Esophagus muscularis mucosa (tissue), 4 donors: ENCODE measurements around the gene WDR70. TPM values are rescaled to one million over a fixed set of nuclear protein-coding genes. Genes with fewer than 3 reads are reported as not detected.
"Not testable (repeated sequence)": the region's sequence is repeated elsewhere in the genome, so short reads cannot be mapped to it uniquely, and the experiment has no call there.

Experiments used
- DNase-seq: peaks from one replicate; pipeline ENCODE4 v3.0.0-alpha.2; 2017; ENCODE audit errors: extremely low spot score
- H3K27ac ChIP-seq, 4 donors: fragments of 200-600 bp; sonication (generic); replicated peaks in 1 of 4; 1 replicate in 3 of 4; 2 replicates in 1 of 4; pipeline ENCODE4 v1.5.1; 2016 to 2019; ENCODE audit warnings: mild to moderate bottlenecking in 1 of 4
- H3K27me3 ChIP-seq, 4 donors: fragments of 200-600 bp; sonication (generic); one replicate each; pipeline versions ENCODE4 v1.5.1 to v1.6.0; 2016 to 2019
- H3K36me3 ChIP-seq, 4 donors: fragments of 200-600 bp; sonication (generic); one replicate each; pipeline ENCODE4 v1.5.1; 2016 to 2019
- H3K4me1 ChIP-seq, 4 donors: fragments of 200-600 bp; sonication (generic); one replicate each; pipeline ENCODE4 v1.5.1; 2016 to 2019
- H3K4me3 ChIP-seq, 4 donors: fragments of 200-600 bp; sonication (generic); 1 replicate in 2 of 4; 2 replicates in 2 of 4; pipeline ENCODE4 v1.5.1; 2016 to 2019; ENCODE audit warnings: mild to moderate bottlenecking in 4 of 4, moderate library complexity in 1 of 4
- H3K9me3 ChIP-seq, 4 donors: fragments of 200-600 bp; sonication (generic); 1 replicate in 3 of 4; 2 replicates in 1 of 4; pipeline ENCODE4 v1.5.1; 2016 to 2019
- EP300 ChIP-seq: sonication (generic); formaldehyde crosslinking; IDR thresholded peaks from one replicate; pipeline ENCODE4 v1.6.1; 2017; ENCODE audit warnings: antibody characterized with exemption
- POLR2A ChIP-seq: fragments of 450-650 bp; IDR thresholded peaks from one replicate; pipeline ENCODE4 v1.6.1; 2017; ENCODE audit warnings: antibody characterized with exemption, moderate library complexity, mild to moderate bottlenecking, low read depth
- POLR2AphosphoS5 ChIP-seq, 2 donors: sonication (generic); formaldehyde crosslinking; IDR thresholded peaks; one replicate each; pipeline ENCODE4 v1.6.1; 2017; ENCODE audit warnings: antibody characterized with exemption in 2 of 2
- WGBS: methylation state at CpG from one replicate; pipeline ENCODE4 v1.1.5; 2018; 5-methylcytosine and 5-hydroxymethylcytosine counted together
- intact Hi-C: fragments of 100-400 bp; cut with DNase I; formaldehyde crosslinking; loops from one replicate; pipeline ENCODE4 v1.15.1; 2023
- total RNA-seq, 4 donors: library from RNA; depleted of rRNA; stranded (reverse); fragments of >200 nt; gene quantifications; one replicate each; pipeline versions ENCODE4 v1.1.0 to v1.2.1, GENCODE V29; 2016
- TF ChIP-seq, protein P1 (sequence below), 3 experiments: fragments of 200-600 bp in 2 of 3; fragments of 450-650 bp in 1 of 3; sonication (generic) in 2 of 3; IDR thresholded peaks; one replicate each; pipeline ENCODE4 v1.5.1; 2017 to 2019; ENCODE audit warnings: antibody characterized with exemption in 3 of 3, mild to moderate bottlenecking in 2 of 3, moderate library complexity in 1 of 3

WDR70 gene
- total RNA-seq, 4 donors from 2014 or later: 15.6 to 24.1 (median 19.6) TPM

DNA sequence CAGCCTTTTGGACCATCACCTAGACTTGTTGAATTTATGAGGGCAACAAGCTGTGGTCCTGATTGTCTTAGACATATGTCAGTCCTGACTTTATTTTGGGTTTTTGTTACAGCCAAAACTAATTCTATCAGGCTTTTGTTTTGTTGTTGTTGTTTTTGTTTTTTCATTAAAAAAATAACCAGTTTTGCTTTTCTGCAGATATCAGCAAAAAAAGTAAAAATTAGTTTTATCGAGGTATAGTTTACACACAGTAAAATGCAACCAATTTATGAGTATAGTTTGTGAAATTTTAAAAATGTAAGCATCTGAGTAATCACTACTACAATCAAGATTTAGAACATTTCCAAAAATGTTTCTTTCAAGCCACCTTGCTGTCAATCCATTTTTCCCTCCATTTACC lies 48.9 kb downstream of the WDR70 start:
- WGBS: 85% methylated on average over 1 of the region's 1 CpG
- DNase-seq: no peak
- no peaks in the 10 kb centered on the region for H3K27me3 ChIP-seq
- intact Hi-C loops: no loop called here
- no peak for TF ChIP-seq POLR2AphosphoS5 (IDR thresholded peaks at IDR 0.05)
- TF ChIP-seq, protein P1, sequence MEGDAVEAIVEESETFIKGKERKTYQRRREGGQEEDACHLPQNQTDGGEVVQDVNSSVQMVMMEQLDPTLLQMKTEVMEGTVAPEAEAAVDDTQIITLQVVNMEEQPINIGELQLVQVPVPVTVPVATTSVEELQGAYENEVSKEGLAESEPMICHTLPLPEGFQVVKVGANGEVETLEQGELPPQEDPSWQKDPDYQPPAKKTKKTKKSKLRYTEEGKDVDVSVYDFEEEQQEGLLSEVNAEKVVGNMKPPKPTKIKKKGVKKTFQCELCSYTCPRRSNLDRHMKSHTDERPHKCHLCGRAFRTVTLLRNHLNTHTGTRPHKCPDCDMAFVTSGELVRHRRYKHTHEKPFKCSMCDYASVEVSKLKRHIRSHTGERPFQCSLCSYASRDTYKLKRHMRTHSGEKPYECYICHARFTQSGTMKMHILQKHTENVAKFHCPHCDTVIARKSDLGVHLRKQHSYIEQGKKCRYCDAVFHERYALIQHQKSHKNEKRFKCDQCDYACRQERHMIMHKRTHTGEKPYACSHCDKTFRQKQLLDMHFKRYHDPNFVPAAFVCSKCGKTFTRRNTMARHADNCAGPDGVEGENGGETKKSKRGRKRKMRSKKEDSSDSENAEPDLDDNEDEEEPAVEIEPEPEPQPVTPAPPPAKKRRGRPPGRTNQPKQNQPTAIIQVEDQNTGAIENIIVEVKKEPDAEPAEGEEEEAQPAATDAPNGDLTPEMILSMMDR (IDR thresholded peaks at IDR 0.05): no peak
- no peak for TF ChIP-seq POLR2A
- TF ChIP-seq EP300: no peak
- no peaks in the 10 kb centered on the region for H3K4me1 ChIP-seq
- H3K4me3 ChIP-seq: no peak overlapping the region
- H3K9me3 ChIP-seq: no peaks in the 10 kb centered on the region
- no peak overlapping the region for H3K27ac ChIP-seq
- peaks cover 0 to 20% (median 14%) of the 10 kb centered on the region in 4 donors for H3K36me3 ChIP-seq

DNA sequence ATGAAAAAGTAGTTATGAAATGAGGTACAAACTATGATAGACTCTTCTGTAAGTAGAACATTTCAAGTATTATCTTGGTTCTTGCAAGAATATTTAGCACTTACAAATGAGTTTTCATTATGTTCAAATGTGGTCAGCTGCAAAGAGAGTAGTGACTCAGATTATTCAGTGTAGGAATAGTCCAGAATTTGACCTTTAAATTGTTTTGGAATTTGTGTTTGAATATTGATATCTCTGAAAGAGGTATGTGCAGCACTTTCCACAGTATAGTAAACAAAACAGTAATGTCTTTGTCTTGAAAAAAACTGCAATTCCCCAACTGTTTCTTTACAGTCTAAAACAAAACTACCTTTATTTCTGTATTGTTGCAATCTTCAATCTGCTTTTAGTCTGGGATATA lies 56.1 kb downstream of the WDR70 start:
- peaks cover 0 to 5% (median 4%) of the 10 kb centered on the region in 4 donors for H3K36me3 ChIP-seq
- no peaks in the 10 kb centered on the region for H3K27me3 ChIP-seq
- no peak overlapping the region for H3K4me3 ChIP-seq
- no peak for TF ChIP-seq POLR2AphosphoS5 (IDR thresholded peaks at IDR 0.05)
- TF ChIP-seq POLR2A: no peak
- TF ChIP-seq, protein P1 (IDR thresholded peaks at IDR 0.05): no peak
- TF ChIP-seq EP300: no peak
- H3K4me1 ChIP-seq: peaks cover 0 to 20% (median 13%) of the 10 kb centered on the region in 4 donors
- intact Hi-C loops: no loop called here
- H3K9me3 ChIP-seq: no peaks in the 10 kb centered on the region
- H3K27ac ChIP-seq: no peak overlapping the region
- DNase-seq: no peak

DNA sequence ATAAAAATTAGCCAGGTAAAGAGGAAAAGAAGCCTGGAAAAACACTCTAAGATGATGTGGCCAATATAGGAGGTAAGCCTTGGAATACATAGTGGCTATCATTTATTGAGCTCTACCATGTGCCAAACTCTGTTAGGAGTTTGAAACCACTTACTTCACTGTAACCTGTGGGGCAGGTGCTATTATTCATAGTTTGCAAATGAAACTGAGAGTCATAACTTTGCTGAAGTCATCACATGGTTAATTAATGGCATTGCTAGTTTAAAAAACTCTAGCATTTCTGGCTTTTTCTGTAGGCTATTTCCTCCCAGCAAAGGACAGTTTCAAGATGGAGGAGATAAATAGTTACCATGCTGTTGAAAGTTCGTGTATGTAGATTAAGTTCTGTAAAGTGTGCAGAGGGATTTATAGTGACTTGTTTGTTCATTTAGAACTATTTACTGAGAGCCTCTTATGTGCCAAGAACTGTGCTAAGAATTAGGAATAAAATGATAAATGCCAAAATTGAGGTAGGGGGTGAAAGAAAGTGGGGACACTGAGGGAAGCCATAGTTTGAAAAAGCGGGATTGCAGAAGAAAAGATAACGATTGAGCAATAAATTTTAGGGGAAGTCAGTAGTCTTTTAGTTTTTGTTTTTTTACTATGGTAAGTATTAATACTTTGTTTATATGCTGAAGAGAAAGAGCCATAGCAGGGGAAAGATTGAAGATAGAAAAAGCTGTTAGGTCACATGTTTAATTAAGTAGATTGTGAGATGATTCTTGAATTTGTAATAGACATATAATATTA lies 57.2 kb downstream of the WDR70 start:
- WGBS: 93% methylated on average over 3 of the region's 3 CpGs
- H3K36me3 ChIP-seq: peaks cover 0 to 7% (median 2%) of the 10 kb centered on the region in 4 donors
- H3K4me3 ChIP-seq: no peak overlapping the region
- H3K4me1 ChIP-seq: peaks cover 0 to 20% (median 13%) of the 10 kb centered on the region in 4 donors
- no peak for TF ChIP-seq POLR2A
- TF ChIP-seq, protein P1 (IDR thresholded peaks at IDR 0.05): no peak
- no peak for TF ChIP-seq POLR2AphosphoS5 (IDR thresholded peaks at IDR 0.05)
- no peak for TF ChIP-seq EP300
- H3K27me3 ChIP-seq: no peaks in the 10 kb centered on the region
- no peaks in the 10 kb centered on the region for H3K9me3 ChIP-seq
- DNase-seq: no peak
- intact Hi-C loops: no loop called here
- no peak overlapping the region for H3K27ac ChIP-seq

DNA sequence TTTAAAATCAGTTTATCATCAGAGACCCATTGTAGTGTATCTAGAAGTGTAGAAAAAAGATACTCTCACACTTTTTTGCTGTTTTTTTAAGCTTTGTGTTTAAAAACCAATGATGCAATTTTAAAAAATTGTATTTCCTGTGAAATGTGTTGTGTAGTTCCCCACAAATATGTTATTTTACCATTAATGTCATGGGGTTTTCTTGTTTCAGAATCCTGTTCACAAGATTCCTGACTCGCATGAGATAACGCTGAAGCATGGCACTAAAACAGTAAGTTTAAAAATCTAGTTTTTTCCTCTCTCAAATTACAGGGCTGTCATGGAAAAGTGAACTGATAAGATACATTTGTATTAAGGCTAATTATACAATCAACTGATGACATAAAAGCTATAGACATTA lies 58.6 kb downstream of the WDR70 start:
- DNase-seq: no peak
- no peaks in the 10 kb centered on the region for H3K9me3 ChIP-seq
- no peak overlapping the region for H3K4me3 ChIP-seq
- H3K27me3 ChIP-seq: no peaks in the 10 kb centered on the region
- intact Hi-C loops: no loop called here
- 90% methylated on average over 2 of the region's 2 CpGs for WGBS
- no peak for TF ChIP-seq POLR2A
- TF ChIP-seq, protein P1 (IDR thresholded peaks at IDR 0.05): no peak
- no peak for TF ChIP-seq EP300
- TF ChIP-seq POLR2AphosphoS5 (IDR thresholded peaks at IDR 0.05): no peak
- H3K36me3 ChIP-seq: peaks cover 0 to 11% (median 4%) of the 10 kb centered on the region in 4 donors
- H3K4me1 ChIP-seq: peaks cover 0 to 20% (median 13%) of the 10 kb centered on the region in 4 donors
- H3K27ac ChIP-seq: no peak overlapping the region

GRCh38 chr5:37445783-37446182 lies 66.7 kb downstream of the WDR70 start:
- intact Hi-C loops, H3K4me3 ChIP-seq, DNase-seq, H3K9me3 ChIP-seq, H3K4me1 ChIP-seq, H3K27me3 ChIP-seq, H3K27ac ChIP-seq: not testable (repeated sequence)
- 96% methylated on average over 3 of the region's 3 CpGs for WGBS
- H3K36me3 ChIP-seq: peaks cover 4 to 29% (median 12%) of the 10 kb centered on the region in 4 donors
